GM10266 (cell line): ENCODE data around the gene HOMER1.

Experiments
- DNase-seq: peaks from one replicate; pipeline ENCODE4 v3.0.0; 2012; ENCODE audit errors: extremely low spot score
- TF ChIP-seq, protein P1 (sequence below): IDR thresholded peaks from 2 replicates; pipeline ENCODE4 v1.5.1; 2012; ENCODE audit warnings: mild to moderate bottlenecking, low read depth; ENCODE audit not compliant: control insufficient read depth, insufficient read depth; ENCODE audit errors: missing control alignments

The HOMER1 gene

DNA sequence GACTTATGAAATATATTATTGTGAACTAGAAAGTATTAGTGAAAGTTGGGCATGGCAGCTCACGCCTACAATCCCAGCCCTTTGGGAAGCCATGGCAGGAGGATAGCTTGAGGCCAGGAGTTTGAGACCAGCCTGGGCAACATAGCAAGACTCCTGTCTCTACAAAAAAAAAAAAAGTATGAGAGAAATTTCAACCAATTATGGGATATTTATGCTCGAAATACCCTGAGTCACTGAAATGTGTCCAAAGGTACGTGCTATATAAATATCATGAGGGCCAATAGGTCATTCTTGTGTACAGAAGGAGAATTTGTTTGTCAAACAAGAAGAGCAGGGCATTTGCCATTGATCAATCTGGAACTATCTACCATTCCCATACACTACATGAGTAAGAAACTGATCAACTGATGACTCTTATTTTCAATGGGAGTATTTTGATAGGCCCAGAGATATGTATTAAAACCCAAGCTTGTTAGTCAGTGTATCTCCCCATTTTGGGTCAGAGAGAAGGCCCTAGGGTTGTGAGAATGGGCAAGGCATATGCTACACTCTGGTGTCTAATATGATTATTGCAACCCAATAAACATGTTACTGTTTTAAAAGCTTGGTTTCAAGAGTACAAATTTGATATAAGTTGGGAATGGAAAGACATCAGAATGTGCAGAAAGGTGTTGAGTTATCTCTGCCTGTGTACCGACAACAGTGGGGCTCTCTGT is 21.7 kb upstream of the HOMER1 start:
- no peak for DNase-seq
- TF ChIP-seq, protein P1, sequence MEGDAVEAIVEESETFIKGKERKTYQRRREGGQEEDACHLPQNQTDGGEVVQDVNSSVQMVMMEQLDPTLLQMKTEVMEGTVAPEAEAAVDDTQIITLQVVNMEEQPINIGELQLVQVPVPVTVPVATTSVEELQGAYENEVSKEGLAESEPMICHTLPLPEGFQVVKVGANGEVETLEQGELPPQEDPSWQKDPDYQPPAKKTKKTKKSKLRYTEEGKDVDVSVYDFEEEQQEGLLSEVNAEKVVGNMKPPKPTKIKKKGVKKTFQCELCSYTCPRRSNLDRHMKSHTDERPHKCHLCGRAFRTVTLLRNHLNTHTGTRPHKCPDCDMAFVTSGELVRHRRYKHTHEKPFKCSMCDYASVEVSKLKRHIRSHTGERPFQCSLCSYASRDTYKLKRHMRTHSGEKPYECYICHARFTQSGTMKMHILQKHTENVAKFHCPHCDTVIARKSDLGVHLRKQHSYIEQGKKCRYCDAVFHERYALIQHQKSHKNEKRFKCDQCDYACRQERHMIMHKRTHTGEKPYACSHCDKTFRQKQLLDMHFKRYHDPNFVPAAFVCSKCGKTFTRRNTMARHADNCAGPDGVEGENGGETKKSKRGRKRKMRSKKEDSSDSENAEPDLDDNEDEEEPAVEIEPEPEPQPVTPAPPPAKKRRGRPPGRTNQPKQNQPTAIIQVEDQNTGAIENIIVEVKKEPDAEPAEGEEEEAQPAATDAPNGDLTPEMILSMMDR, result no peak

DNA sequence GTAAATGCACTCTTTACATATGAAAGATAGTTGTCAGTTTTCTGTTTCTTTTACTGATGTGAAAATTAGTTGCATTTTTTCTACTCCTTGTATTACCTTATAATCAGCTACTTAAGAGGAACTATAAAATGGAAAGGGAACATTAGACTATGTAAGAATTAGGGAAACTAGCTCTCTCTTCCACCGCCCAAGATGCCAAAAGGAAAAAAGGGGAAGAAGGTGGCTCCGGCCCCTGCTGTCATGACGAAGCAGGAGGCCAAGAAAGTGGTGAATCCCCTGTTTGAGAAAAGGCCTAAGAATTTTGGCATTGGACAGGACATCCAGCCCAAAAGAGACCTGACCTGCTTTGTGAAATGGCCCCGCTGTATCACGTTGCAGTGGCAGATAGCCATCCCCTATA is 15.2 kb upstream of the HOMER1 start:
- no peak for DNase-seq
- TF ChIP-seq, protein P1, result no peak

DNA sequence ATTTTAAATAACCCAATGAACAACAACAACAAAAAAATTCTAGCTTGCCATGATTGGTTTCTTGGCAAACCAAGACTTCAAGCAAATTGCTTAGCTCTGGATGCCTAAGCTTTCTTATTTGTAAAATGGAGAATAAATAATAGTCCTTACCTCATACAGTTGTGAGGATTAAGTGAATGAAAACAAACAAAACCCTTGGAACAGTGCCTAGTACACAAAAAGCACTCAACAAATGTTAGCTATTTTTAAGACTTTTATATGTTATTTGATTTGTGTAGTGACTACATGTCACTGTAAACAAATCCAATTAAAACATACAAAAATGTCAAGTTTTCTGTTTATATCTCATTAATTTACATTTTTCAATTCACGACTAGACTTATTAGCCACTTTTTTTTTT is 13.5 kb upstream of the HOMER1 start:
- no peak for DNase-seq
- TF ChIP-seq, protein P1, result no peak

DNA sequence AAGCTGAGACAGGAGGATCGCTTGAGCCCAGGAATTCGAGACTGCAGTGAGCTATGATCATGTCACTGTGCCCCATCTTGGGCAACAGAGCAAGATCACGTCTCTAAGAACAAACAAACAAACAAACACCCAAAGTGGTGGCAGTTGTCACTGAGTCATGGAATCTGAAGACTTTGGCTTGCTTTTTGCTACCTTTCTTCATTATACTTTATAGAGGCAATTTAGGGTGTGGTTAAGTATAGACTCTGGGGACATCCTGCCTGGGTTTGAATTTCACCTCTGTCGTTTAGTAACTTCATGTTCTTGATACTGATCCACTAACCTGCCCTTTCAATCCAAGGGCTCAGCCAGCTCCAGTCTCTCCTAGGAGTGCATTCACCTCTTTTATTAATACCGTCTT is 13.0 kb upstream of the HOMER1 start:
- no peak for DNase-seq
- TF ChIP-seq, protein P1, result no peak

DNA sequence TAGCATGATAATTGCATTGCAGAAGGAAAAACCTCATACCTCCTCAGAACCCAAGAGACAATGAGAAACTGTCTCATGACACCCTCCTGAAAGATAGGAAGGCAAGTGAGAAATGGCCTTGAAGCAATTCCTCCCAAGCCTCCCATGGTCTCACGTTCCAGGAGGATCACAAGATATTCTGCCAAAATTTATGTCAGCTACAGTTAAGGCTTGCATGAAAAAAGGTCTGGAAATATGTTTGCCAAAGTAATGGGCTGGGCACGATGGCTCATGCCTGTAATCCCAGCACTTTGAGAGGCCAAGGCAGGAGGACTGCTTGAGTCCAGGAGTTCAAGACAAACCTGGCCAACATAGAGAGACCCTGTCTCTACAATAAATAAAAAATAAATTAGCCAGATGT is 12.6 kb upstream of the HOMER1 start:
- TF ChIP-seq, protein P1, result no peak
- DNase-seq, result no peak

DNA sequence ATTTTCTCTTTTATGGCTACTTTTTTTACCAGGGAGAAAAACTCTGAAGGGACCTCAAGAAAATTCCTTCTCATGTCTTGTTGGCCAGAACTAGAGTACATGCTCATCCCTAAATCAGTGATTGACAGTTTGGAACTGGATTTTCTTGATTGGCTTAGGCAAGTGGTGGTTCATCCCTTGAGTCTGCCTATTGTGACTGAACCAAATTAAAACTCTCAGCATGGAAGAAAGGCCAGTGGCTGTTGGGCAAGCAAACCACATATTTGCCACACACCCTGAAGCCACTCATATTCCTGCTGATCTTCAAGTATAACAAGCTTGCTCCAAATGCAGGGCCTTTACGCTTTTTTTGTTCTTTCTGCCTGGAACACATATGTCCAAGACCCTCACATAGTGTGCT is 7.2 kb upstream of the HOMER1 start:
- no peak for DNase-seq
- TF ChIP-seq, protein P1, result no peak

DNA sequence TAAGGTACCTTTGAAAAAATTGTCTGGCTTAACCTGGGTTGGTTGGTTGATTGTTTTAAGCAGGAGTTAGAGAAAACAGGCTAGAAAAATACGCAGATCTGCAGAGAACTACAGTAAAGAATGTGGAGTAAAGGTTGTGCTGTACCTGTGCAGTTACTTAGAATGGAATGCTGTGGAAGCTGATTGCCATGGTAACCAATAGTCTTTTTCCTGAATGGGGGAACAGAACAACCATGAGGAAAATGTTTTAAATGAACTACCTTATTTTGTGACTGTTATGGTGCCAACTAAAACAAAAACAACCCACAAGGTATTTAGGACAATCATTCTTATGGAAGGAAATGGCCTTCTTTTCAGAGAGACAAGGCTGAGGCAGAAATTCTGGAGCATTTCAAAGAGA is 4.8 kb upstream of the HOMER1 start:
- DNase-seq, result no peak

More for the DNA sequence above, 4.8 kb upstream of the HOMER1 start:
- TF ChIP-seq, protein P1, result no peak
